ENCODE data around the gene APOC3. TPM values are rescaled to one million over a fixed set of nuclear protein-coding genes. Genes with fewer than 3 reads are reported as not detected.

Gene APOC3
- total and polyA plus RNA-seq, 8 donors: 0.32 to 2.1 (median 0.62) TPM; not detected in 3

- ATAC-seq: no peak
- Histone ChIP-seq H3K36me3 (peaks cover 0 to 41% of the 10 kb centered on the region in 2 donors), H3K27me3 (no peaks in the 10 kb centered on the region), H3K4me3 (peak overlapping the region; percentile 71 to 100), H3K9me3 (no peaks in the 10 kb centered on the region), H3K27ac (peak overlapping the region; percentile 82 to 85), H3K4me1 (peaks cover 13 to 30% of the 10 kb centered on the region in 2 donors)
- intact Hi-C loops (cut with DNase I): no loop called here
- no peak for DNase-seq
- no peak for TF ChIP-seq CTCF (IDR thresholded peaks at IDR 0.05)
Observed at GRCh38 chr11:116787436-116787785, 42.3 kb upstream of the APOC3 start.

- H3K27ac ChIP-seq: peak within 1 kb of the TSS; percentile 82 to 85
- no peaks in the 10 kb centered on the region for H3K9me3 ChIP-seq
- TF ChIP-seq CTCF (IDR thresholded peaks at IDR 0.05): peak in 1 of 2 donors; percentile 23
- no peaks in the 10 kb centered on the region for H3K27me3 ChIP-seq
- H3K36me3 ChIP-seq: peaks cover 0 to 36% of the 10 kb centered on the region in 2 donors
- peak within 1 kb of the TSS; percentile 71 to 100 for H3K4me3 ChIP-seq
- DNase-seq (peak; percentile 80 to 97 (median 88)), ATAC-seq (peak; percentile 92)
- H3K4me1 ChIP-seq: peaks cover 13 to 30% of the 10 kb centered on the region in 2 donors
- intact Hi-C loops (cut with DNase I): no loop called here
Observed at GRCh38 chr11:116787786-116788486, 41.8 kb upstream of the APOC3 start, which contains the start of gene ZPR1. ZPR1 (minus strand) TSS chr11:116788023; CDS start chr11:116787990, 33 bp downstream.

GRCh38 chr11:116788534-116788933 lies 41.2 kb upstream of the APOC3 start:
- Histone ChIP-seq H3K4me1 (peaks cover 13 to 30% of the 10 kb centered on the region in 2 donors), H3K4me3 (peak overlapping the region; percentile 71 to 100), H3K27me3 (no peaks in the 10 kb centered on the region), H3K36me3 (peaks cover 0 to 30% of the 10 kb centered on the region in 2 donors), H3K27ac (peak overlapping the region; percentile 82 to 85), H3K9me3 (no peaks in the 10 kb centered on the region)
- intact Hi-C loops (cut with DNase I): no loop called here
- TF ChIP-seq CTCF (IDR thresholded peaks at IDR 0.05): no peak
- DNase-seq: no peak
- no peak for ATAC-seq

GRCh38 chr11:116788975-116789374 lies 40.7 kb upstream of the APOC3 start:
- H3K36me3 ChIP-seq: peaks cover 0 to 25% of the 10 kb centered on the region in 2 donors
- H3K9me3 ChIP-seq: no peaks in the 10 kb centered on the region
- no peaks in the 10 kb centered on the region for H3K27me3 ChIP-seq
- intact Hi-C loops (cut with DNase I): no loop called here
- ATAC-seq (no peak), DNase-seq (no peak)
- H3K27ac ChIP-seq: no peak overlapping the region
- no peak overlapping the region for H3K4me3 ChIP-seq
- H3K4me1 ChIP-seq: peaks cover 13 to 30% of the 10 kb centered on the region in 2 donors
- TF ChIP-seq CTCF (IDR thresholded peaks at IDR 0.05): no peak

- H3K27me3 ChIP-seq: no peaks in the 10 kb centered on the region
- peaks cover 13 to 30% of the 10 kb centered on the region in 2 donors for H3K4me1 ChIP-seq
- peaks cover 0 to 11% of the 10 kb centered on the region in 2 donors for H3K36me3 ChIP-seq
- intact Hi-C loops (cut with DNase I): no loop called here
- H3K4me3 ChIP-seq: no peak overlapping the region
- no peak for TF ChIP-seq CTCF (IDR thresholded peaks at IDR 0.05)
- DNase-seq: no peak
- no peak for ATAC-seq
- no peak overlapping the region for H3K27ac ChIP-seq
- H3K9me3 ChIP-seq: no peaks in the 10 kb centered on the region
Observed at GRCh38 chr11:116790167-116791001, 39.3 kb upstream of the APOC3 start.

Data from left lung (tissue), 10 donors.